SU-DHL-6 (cell line): Measurements from ENCODE around the gene TSPAN17.

ENCODE experiments used
- EZH2phosphoT487 ChIP-seq: fragments of 200-600 bp; sonication (generic), shearing (Covaris generic); conservative IDR thresholded peaks from 2 replicates; pipeline ENCODE4 v1.6.1; 2018; ENCODE audit warnings: mild to moderate bottlenecking, antibody characterized with exemption, low read length, moderate library complexity, mixed read lengths
- TF ChIP-seq, protein P1 (sequence below): fragments of 200-600 bp; sonication (generic); IDR thresholded peaks from one replicate; pipeline ENCODE4 v1.5.1; 2017; ENCODE audit warnings: antibody characterized with exemption, mild to moderate bottlenecking, low read length, moderate library complexity; ENCODE audit not compliant: insufficient read depth, poor library complexity, severe bottlenecking

DNA sequence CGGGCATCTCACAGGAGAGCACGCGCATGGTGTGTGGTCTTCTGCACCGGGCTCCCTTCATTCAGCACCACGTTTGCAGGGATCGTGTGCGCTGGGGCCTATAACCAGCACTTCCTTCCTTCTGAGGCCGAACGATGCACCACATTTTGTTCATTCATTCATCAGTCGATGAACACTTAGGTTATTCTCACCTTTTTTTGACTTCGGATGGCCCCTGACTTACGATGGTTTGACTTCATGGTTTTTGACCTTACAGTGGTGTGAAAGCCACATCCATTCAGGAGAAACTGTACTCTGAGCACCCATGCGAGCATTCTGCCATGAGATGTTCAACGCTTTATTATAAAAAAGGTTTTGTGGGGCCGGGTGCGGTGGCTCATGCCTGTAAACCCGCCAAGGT, 27.5 kb downstream of the TSPAN17 start:
- TF ChIP-seq, protein P1, sequence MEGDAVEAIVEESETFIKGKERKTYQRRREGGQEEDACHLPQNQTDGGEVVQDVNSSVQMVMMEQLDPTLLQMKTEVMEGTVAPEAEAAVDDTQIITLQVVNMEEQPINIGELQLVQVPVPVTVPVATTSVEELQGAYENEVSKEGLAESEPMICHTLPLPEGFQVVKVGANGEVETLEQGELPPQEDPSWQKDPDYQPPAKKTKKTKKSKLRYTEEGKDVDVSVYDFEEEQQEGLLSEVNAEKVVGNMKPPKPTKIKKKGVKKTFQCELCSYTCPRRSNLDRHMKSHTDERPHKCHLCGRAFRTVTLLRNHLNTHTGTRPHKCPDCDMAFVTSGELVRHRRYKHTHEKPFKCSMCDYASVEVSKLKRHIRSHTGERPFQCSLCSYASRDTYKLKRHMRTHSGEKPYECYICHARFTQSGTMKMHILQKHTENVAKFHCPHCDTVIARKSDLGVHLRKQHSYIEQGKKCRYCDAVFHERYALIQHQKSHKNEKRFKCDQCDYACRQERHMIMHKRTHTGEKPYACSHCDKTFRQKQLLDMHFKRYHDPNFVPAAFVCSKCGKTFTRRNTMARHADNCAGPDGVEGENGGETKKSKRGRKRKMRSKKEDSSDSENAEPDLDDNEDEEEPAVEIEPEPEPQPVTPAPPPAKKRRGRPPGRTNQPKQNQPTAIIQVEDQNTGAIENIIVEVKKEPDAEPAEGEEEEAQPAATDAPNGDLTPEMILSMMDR, result no peak
- TF ChIP-seq EZH2phosphoT487, result no peak
